Hepatocyte (in vitro differentiated cells): Measurements from ENCODE around the gene URAD. TPM values are rescaled to one million over a fixed set of nuclear protein-coding genes. Genes with fewer than 3 reads are reported as not detected.
A peak's percentile ranks its signal among the peaks of the same experiment; 100 is the strongest.

ENCODE experiments used
- DNase-seq: peaks from one replicate; pipeline ENCODE4 v3.0.0-alpha.2; 2016; ENCODE audit warnings: low spot score
- H2AFZ ChIP-seq: fragments of 200-600 bp; sonication (generic); 2 replicates; pipeline ENCODE4 v1.6.0; 2016; ENCODE audit warnings: antibody characterized with exemption, mild to moderate bottlenecking
- H3K27ac ChIP-seq: fragments of 200-600 bp; sonication (generic); 2 replicates; pipeline ENCODE4 v1.5.1; 2016; ENCODE audit warnings: mild to moderate bottlenecking
- H3K27me3 ChIP-seq: fragments of 200-600 bp; sonication (generic); 2 replicates; pipeline ENCODE4 v1.6.1; 2016
- H3K36me3 ChIP-seq: fragments of 200-600 bp; sonication (generic); replicated peaks from 2 replicates; pipeline ENCODE4 v1.5.1; 2016; ENCODE audit warnings: low read depth; ENCODE audit not compliant: insufficient read depth
- H3K4me1 ChIP-seq: fragments of 200-600 bp; sonication (generic); 2 replicates; pipeline ENCODE4 v1.5.1; 2016; ENCODE audit warnings: mild to moderate bottlenecking, moderate library complexity; ENCODE audit not compliant: insufficient read depth
- H3K4me2 ChIP-seq: fragments of 200-600 bp; sonication (generic); 2 replicates; pipeline ENCODE4 v1.6.0; 2016
- H3K4me3 ChIP-seq: fragments of 200-600 bp; sonication (generic); 2 replicates; pipeline ENCODE4 v1.5.1; 2016; ENCODE audit warnings: mild to moderate bottlenecking
- H3K79me2 ChIP-seq: fragments of 200-600 bp; sonication (generic); 2 replicates; pipeline ENCODE4 v1.6.0; 2017; ENCODE audit warnings: mild to moderate bottlenecking
- H3K9me2 ChIP-seq: fragments of 200-600 bp; sonication (generic); replicated peaks from 2 replicates; pipeline ENCODE4 v1.6.0; 2017; ENCODE audit warnings: mild to moderate bottlenecking; ENCODE audit not compliant: insufficient read depth
- H3K9me3 ChIP-seq: fragments of 200-600 bp; sonication (generic); 2 replicates; pipeline ENCODE4 v1.5.1; 2016; ENCODE audit warnings: low read depth, mild to moderate bottlenecking
- H4K20me1 ChIP-seq: fragments of 200-600 bp; sonication (generic); 2 replicates; pipeline ENCODE4 v1.6.0; 2016; ENCODE audit warnings: mild to moderate bottlenecking; ENCODE audit not compliant: insufficient read depth, poor library complexity, severe bottlenecking
- CTCF ChIP-seq: fragments of 200-600 bp; sonication (generic); IDR thresholded peaks from 2 replicates; pipeline ENCODE4 v1.5.1; 2016; ENCODE audit warnings: antibody characterized with exemption, mild to moderate bottlenecking; ENCODE audit not compliant: poor library complexity
- EZH2 ChIP-seq: fragments of 200-600 bp; sonication (generic); IDR thresholded peaks from 2 replicates; pipeline ENCODE4 v1.6.1; 2016; ENCODE audit warnings: antibody characterized with exemption, mild to moderate bottlenecking, borderline replicate concordance
- EZH2phosphoT487 ChIP-seq: fragments of 200-600 bp; sonication (generic); IDR thresholded peaks from one replicate; pipeline ENCODE4 v1.6.1; 2018; ENCODE audit warnings: antibody characterized with exemption, mild to moderate bottlenecking, low read depth, moderate library complexity; ENCODE audit not compliant: unreplicated experiment, severe bottlenecking
- WGBS: methylation state at CpG from one replicate; pipeline ENCODE4 v1.1.6; 2016; ENCODE audit warnings: low lambda C conversion rate; ENCODE audit errors: missing lambda C conversion rate; 5-methylcytosine and 5-hydroxymethylcytosine counted together
- polyA plus RNA-seq: library from polyadenylated mRNA; unstranded; fragments of >200 nt; fragmentation: Nextera tagmentation; extraction: Ambion mirVana; gene quantifications from 2 replicates; pipeline ENCODE4 v1.2.1, GENCODE V29; 2016
- total RNA-seq: library from RNA; depleted of rRNA; stranded (reverse); fragments of >200 nt; gene quantifications from 2 replicates; pipeline ENCODE4 v1.2.3, GENCODE V29; 2014

Gene URAD
- total and polyA plus RNA-seq, 2 experiments from 2014 or later, result 18.2 to 35.7 TPM

GRCh38 chr13:27960362-27961226 lies 27.9 kb downstream of the URAD start:
- Histone ChIP-seq H4K20me1 (no peaks in the 10 kb centered on the region), H3K9me2 (no peaks in the 10 kb centered on the region), H3K79me2 (peaks cover 31% of the 10 kb centered on the region), H3K4me2 (peak overlapping the region; percentile 92), H3K27me3 (peaks cover 47% of the 10 kb centered on the region), H2AFZ (peak overlapping the region; percentile 26), H3K9me3 (no peaks in the 10 kb centered on the region), H3K27ac (peak overlapping the region; percentile 98), H3K36me3 (no peaks in the 10 kb centered on the region), H3K4me1 (peaks cover 50% of the 10 kb centered on the region), H3K4me3 (peak overlapping the region; percentile 27)
- DNase-seq, result peak; percentile 88
- 4% methylated on average over 55 of the region's 73 CpGs for WGBS
- TF ChIP-seq EZH2phosphoT487 (no peak), CTCF (peak; percentile 61), EZH2 (peak; percentile 73)

- Histone ChIP-seq H3K36me3 (no peaks in the 10 kb centered on the region), H3K4me1 (peaks cover 50% of the 10 kb centered on the region), H3K4me3 (peak overlapping the region; percentile 27), H3K27ac (peak overlapping the region; percentile 98), H3K79me2 (peaks cover 25% of the 10 kb centered on the region), H2AFZ (peak overlapping the region; percentile 26), H3K9me2 (no peaks in the 10 kb centered on the region), H3K27me3 (peaks cover 42% of the 10 kb centered on the region), H3K9me3 (no peaks in the 10 kb centered on the region), H4K20me1 (no peaks in the 10 kb centered on the region), H3K4me2 (peak overlapping the region; percentile 92)
- TF ChIP-seq CTCF, result no peak
- no peak for TF ChIP-seq EZH2
- no peak for TF ChIP-seq EZH2phosphoT487
- no peak for DNase-seq
- 45% methylated on average over 14 of the region's 14 CpGs for WGBS
Observed at GRCh38 chr13:27959976-27960361, 28.5 kb downstream of the URAD start.

- Histone ChIP-seq H3K4me3 (no peak overlapping the region), H3K4me2 (peak overlapping the region; percentile 45), H2AFZ (no peak overlapping the region), H3K9me3 (no peaks in the 10 kb centered on the region), H3K27me3 (peaks cover 26% of the 10 kb centered on the region), H3K9me2 (no peaks in the 10 kb centered on the region), H3K4me1 (peaks cover 29% of the 10 kb centered on the region), H4K20me1 (no peaks in the 10 kb centered on the region), H3K79me2 (peaks cover 2% of the 10 kb centered on the region), H3K36me3 (no peaks in the 10 kb centered on the region), H3K27ac (peak overlapping the region; percentile 58)
- TF ChIP-seq EZH2 (no peak), EZH2phosphoT487 (no peak), CTCF (no peak)
- 18% methylated on average over 5 of the region's 5 CpGs for WGBS
- DNase-seq, result peak; percentile 24
Observed at GRCh38 chr13:27956576-27957300, 31.8 kb downstream of the URAD start.
